GM21423 (cell line): ENCODE data around the gene ZNF425.
"Not testable (repeated sequence)": the region's sequence is repeated elsewhere in the genome, so short reads cannot be mapped to it uniquely, and the experiment has no call there.

Experiments
- ATAC-seq: cut with Tn5 transposase; IDR thresholded peaks from one replicate; pipeline ENCODE4 v1.9.1; 2021; ENCODE audit warnings: mild to moderate bottlenecking, moderate library complexity; ENCODE audit not compliant: unreplicated experiment

ZNF425 gene, protein sequence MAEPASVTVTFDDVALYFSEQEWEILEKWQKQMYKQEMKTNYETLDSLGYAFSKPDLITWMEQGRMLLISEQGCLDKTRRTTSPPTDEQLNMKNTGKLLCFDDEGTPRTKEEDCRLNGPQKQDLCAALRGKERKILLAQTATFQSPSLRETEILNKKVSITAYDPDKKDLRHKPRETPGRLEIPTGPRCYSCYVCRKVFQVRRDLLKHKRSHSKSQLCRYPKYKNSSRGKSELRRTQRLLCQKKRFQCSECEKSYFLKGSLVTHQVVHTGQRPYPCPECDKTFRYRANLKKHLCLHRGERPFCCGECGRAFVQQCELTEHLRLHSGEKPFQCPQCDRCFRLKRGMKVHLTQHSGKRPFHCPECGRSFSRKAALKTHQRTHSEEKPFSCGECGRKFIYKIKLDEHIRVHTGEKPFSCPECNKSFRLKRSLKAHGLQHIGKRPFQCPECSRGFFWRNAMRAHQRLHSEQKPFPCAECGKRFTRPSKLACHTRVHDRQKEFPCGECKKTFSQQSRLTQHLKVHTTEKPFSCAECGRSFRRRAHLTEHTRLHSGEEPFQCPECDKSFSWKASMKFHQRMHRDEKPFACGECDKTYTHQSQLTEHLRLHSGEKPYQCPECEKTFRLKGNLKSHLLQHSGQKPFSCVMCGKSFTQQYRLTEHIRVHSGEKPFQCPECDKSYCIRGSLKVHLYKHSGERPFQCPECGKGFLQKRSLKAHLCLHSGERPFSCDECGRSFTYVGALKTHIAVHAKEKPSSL

GRCh38 chr7:149125863-149126661 is at the start of gene ZNF425:
ZNF425 (minus strand) TSS chr7:149126324; CDS start chr7:149126213, 111 bp downstream.
- peak; percentile 87 for ATAC-seq

DNA sequence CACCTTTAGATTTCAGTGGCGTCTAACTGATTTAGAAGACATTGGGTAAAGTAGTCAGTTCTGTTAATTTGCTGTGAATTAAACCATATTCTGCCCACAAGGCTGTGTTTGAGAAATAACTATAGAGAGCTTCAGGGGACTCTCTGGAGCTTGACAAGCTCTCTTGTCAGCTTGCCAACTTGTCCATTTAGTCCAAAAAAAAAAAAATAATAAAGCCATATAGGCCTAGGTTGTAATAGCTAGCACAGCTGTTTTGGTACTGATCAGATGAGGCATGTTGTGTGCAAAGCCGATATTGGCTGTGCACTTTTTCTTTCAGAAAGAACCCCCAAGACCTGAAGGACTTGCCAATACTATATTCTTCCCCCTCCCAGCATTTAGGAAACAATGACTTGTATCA is 49.0 kb upstream of the ZNF425 start:
- ATAC-seq = no peak

- ATAC-seq = no peak
Measured at GRCh38 chr7:149172534-149172920, 46.4 kb upstream of the ZNF425 start.

DNA sequence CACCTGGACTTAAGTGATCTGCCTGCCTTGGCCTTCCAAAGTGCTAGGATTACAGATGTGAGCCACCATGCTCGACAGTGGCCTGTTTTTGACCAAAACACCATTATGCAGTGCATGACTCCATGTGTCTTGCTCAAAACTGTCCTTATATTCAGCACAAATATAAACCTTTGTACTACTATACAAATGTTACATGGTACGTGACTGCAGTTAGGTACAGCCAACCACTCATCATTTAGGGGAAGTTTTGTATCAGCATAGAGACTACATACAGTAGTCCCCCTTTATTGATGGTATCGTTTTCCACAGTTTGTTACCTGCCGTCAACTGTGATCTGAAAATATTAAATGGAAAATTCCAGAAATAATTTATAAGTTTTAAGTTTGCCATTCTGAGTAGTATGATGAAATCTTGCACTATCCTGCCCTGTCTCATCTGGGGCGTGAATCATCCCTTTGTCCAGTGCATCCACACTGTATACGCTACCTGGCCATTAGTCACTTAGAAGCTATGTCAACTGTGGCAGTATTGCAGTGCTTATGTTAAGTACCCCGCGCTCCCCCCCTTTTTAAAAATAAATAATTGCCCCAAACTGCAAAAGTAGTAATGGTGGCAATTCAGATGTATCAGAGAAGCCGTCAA is 45.9 kb upstream of the ZNF425 start:
- ATAC-seq = no peak

DNA sequence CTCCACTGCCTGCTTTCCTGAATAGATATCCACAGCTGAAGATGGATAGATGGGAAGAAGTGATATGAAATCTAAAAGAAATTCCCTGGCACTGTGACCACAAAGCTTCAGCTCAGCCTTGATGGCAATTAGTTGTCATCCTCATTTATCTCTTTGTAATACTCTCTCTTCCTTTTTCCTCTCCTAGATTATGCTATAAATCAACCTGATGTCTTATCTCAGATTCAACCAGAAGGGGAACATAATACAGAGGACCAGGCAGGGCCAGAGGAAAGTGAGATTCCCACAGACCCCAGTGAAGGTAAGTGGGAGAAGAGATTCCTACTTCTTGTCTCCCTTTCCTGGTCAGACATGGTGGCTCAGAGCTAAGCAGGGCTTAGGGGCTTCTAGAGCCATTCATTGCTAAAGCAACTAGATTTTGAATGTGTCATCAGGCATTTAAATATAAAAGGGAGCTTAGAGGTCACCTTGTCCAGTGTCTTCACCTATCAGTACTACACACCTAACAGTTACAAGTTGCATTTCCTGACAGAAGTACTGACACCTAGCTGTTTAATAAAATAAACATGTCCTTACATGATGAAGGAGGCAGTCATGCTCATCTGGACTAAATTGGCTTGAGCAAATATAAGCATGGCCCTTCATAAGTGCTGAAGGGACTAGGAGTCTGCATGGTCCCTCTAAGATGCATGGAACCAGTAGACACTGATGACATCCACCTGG is 40.7 kb upstream of the ZNF425 start:
- ATAC-seq = no peak

DNA sequence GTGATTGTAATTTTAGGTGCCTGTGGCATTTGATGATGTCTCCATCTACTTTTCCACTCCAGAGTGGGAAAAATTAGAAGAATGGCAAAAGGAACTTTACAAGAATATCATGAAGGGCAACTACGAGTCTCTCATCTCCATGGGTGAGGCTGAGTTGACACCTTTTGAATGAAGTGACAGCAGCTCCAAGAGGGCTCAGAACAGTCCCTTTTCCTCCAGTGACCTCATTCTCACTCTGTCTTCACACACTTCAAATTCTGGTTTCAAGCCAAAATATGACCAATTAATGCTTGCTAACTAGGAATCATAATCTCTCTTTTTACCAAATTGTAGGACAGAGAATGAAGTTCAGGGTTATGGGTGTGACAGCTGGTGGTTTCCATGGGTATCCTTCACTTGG is 40.0 kb upstream of the ZNF425 start:
- no peak for ATAC-seq

- no peak for ATAC-seq
Measured at GRCh38 chr7:149161241-149161848, 35.2 kb upstream of the ZNF425 start.

- no peak for ATAC-seq
Measured at GRCh38 chr7:149156898-149157297, 30.8 kb upstream of the ZNF425 start.

DNA sequence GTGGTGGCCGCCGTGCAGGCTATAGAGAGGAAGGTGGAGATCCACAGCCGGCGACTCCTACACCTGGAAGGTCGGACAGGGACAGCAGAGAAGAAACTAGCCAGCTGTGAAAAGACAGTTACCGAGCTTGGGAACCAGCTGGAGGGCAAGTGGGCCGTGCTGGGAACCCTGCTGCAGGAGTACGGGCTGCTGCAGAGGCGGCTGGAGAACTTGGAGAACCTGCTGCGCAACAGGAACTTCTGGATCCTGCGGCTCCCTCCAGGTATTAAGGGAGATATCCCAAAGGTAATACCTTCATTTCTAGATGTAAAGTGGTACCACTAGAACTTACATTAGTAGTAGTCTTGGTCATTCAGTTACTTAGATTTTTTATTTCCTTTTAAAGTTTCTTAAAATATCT is 27.9 kb upstream of the ZNF425 start:
- ATAC-seq = no peak

GRCh38 chr7:149153346-149153745 is 27.2 kb upstream of the ZNF425 start:
- ATAC-seq = no peak

DNA sequence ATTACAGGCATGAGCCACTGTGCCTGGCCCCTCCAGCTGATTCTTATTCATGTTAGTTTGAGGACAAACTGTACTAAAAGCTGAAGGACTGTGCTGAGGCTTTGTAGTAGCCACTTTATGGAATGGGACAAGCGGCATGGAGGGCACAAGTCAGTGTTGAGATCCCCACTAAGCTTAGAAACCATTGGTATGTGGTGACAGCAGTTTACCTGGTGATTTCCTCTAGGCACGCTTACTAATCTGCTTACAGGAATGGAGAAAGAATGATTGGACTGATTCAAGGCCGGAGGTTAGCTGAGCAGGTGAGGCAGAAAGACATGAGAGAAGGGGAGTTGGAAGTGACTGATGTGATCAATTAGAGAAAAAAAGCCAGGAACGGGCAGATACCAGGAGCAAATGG is 24.9 kb upstream of the ZNF425 start:
- ATAC-seq = no peak

- ATAC-seq = peak; percentile 29
Measured at GRCh38 chr7:149147752-149148653, 21.9 kb upstream of the ZNF425 start.

DNA sequence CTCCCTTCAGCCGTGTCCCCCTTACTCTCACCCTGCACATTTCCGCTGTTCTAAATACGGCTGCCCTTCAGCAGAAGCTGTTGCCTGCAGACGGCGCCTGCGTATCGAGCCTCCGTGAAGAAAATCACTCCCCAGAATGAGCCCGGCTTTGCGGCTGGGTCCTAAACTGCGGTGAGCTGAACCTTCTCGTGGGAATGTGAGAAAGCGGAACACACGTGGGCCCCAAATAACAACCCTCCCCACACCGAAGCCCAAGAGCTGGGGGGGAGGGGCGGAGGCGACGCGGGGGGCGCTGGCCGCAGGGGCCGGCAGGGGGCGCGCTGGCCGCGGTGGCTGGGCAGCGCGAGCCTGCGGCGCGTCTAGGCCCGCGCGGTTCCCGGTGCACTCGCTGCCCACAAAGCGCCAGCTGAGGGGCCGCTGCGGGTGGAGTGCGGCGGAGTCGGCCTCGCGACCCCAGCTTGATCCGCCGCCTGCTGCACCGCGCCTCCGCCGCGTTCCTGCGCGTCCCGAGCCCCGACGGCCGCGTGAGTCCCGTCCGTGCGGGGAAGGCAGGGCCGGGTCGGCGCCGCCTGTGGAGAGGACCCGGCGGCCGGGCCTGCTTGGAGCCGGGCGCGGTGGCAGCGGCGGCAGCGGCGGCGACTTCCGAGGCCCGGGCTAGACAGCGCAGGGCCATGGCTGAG is 21.1 kb upstream of the ZNF425 start, which contains the start of gene ZNF398:
ZNF398 (plus strand) TSS at position 382 of the 680 bp plus-strand sequence; CDS start at position 672, 290 bp downstream.
- peak; percentile 77 for ATAC-seq

- no peak for ATAC-seq
Measured at GRCh38 chr7:149145031-149145845, 19.1 kb upstream of the ZNF425 start.

GRCh38 chr7:149144436-149144922 is 18.4 kb upstream of the ZNF425 start:
- not testable (repeated sequence) for ATAC-seq

DNA sequence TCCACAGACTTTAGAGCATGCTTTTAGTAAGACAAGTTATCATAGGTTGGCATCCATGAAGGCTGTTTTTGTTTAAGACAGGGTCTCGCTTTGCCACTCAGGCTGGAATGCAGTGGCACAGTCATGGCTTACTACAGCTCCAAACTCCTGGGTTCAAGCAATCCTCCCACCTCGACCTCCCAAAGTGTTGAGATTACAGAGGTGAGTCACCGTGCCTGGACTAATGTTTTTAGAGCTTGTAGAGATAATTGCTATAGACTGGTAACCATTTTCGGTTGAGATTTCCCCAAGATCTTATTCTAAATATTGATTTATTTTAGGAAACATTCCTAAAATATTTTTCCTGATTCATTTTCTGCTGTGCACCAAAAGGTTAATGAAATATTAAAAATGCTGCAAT is 15.8 kb upstream of the ZNF425 start:
- no peak for ATAC-seq

DNA sequence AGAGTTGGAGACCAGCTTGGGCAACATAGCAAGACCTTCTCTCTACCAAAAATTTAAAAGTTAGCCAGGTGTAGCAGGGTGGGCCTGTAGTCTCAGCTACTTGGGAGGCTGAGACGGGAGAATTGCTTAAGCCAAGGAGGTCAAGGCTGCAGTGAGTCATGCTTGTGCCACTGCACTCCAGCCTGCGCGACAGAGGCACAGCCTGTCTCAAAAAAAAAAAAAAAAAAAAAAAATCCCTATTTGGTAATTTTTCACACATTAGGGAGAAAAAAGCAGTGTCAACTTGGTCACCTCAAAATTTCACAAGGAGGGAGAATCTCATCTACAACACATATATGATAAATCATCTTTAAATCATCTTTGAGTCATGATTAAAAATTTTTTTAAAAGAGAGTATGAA is 14.7 kb upstream of the ZNF425 start:
- no peak for ATAC-seq
